MCF 10A (cell line): ENCODE data around the gene DOCK8. TPM values are rescaled to one million over a fixed set of nuclear protein-coding genes. Genes with fewer than 3 reads are reported as not detected.
A peak's percentile ranks its signal among the peaks of the same experiment; 100 is the strongest.

ENCODE experiments used
- BruUV-seq: library from RNA; stranded (reverse); fragments of 400-500 nt; replicated peaks from 2 replicates; lab custom pipeline; 2021; lab: Mats Ljungman, UMichigan
- CTCF ChIA-PET: fragments of 300-600 bp; sonication (Branson Sonifier 250); formaldehyde crosslinking; extraction: SDS; loops from one replicate; lab custom pipeline; 2021; ENCODE audit warnings: antibody characterized with exemption, inconsistent platforms; lab: Yijun Ruan, JAX
- POLR2A ChIA-PET: fragments of 300-600, 350-650 bp; sonication (Branson Sonifier 250); formaldehyde crosslinking; extraction: SDS; loops from one replicate; lab custom pipeline; 2020; ENCODE audit warnings: antibody characterized with exemption, inconsistent platforms; lab: Yijun Ruan, JAX
- DNase-seq: peaks from one replicate; pipeline ENCODE4 v3.0.0-alpha.2; 2018; ENCODE audit not compliant: unreplicated experiment
- H3K27ac Mint-ChIP-seq: one replicate; pipeline ENCODE4 v1.8.0; 2022; ENCODE audit warnings: mild to moderate bottlenecking, low read depth, mixed read lengths; ENCODE audit not compliant: unreplicated experiment
- H3K27me3 Mint-ChIP-seq: one replicate; pipeline ENCODE4 v1.8.0; 2022; ENCODE audit warnings: mixed read lengths; ENCODE audit not compliant: insufficient read depth, unreplicated experiment
- H3K36me3 Mint-ChIP-seq: one replicate; pipeline ENCODE4 v1.8.0; 2022; ENCODE audit warnings: mild to moderate bottlenecking, moderate library complexity, mixed read lengths; ENCODE audit not compliant: insufficient read depth, unreplicated experiment
- H3K4me1 Mint-ChIP-seq: one replicate; pipeline ENCODE4 v1.8.0; 2022; ENCODE audit warnings: mixed read lengths; ENCODE audit not compliant: insufficient read depth, unreplicated experiment
- H3K4me3 Mint-ChIP-seq: one replicate; pipeline ENCODE4 v1.8.0; 2022; ENCODE audit warnings: mild to moderate bottlenecking, moderate library complexity, mixed read lengths; ENCODE audit not compliant: unreplicated experiment
- H3K9me3 Mint-ChIP-seq: one replicate; pipeline ENCODE4 v1.8.0; 2022; ENCODE audit warnings: mixed read lengths; ENCODE audit not compliant: unreplicated experiment
- intact Hi-C: fragments of 100-400 bp; cut with micrococcal nuclease; formaldehyde crosslinking; loops from 2 replicates; pipeline ENCODE4 v1.14.1; 2022
- total RNA-seq: library from RNA; stranded (reverse); gene quantifications from 2 replicates; pipeline ENCODE4 v1.2.3, GENCODE V29; 2022
- TF ChIP-seq, protein P1 (sequence below): fragments of 200-600 bp; IDR thresholded peaks from one replicate; pipeline ENCODE4 v1.8.0; 2022; ENCODE audit warnings: antibody characterized with exemption, mild to moderate bottlenecking; ENCODE audit not compliant: unreplicated experiment

Gene DOCK8
- total RNA-seq, 1 experiment from 2014 or later: 5.2 TPM

DNA sequence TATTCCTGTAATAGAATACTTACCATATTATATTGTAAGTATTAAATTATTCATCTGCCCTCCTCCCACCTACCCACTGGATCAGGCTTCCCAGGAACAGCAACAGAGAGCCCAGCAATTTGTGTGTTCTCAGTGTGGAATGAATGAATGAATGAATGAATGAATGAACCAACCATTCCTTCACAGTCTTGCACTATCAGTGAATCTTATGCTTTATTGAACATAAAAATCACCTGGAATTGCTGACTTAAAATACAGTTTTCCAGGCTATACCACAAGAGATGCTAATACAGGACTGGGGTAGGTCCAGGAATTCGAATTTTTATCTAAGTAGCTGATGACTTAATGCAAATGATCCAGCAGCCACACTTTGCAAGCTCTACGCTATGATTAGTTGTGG lies 51.6 kb downstream of the DOCK8 start:
- intact Hi-C loops: no loop called here

DNA sequence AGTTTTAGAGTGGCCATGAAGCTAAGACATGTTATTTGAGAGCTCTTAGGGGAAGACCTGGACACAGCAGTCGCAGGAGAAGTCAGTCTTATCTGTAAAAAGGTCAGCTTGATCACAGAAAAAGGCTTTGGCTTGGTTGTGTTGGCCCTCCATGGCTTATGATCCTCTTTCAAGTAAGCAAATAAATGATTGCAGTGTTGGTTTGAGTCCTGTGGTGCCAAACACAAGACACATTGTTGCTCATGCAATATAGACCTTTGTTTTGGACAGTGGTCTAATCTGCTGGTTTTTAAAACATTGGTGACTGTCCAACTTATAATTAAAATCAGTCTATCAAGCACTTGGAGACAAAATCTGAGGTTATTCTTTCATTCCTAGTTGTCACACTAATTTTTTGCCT lies 54.0 kb downstream of the DOCK8 start:
- Mint-ChIP-seq H3K9me3 (no peaks in the 10 kb centered on the region), H3K27me3 (peaks cover 4% of the 10 kb centered on the region), H3K4me3 (no peak overlapping the region), H3K4me1 (peaks cover 5% of the 10 kb centered on the region), H3K36me3 (no peaks in the 10 kb centered on the region), H3K27ac (peak overlapping the region; percentile 58)
- POLR2A ChIA-PET: no interaction called here
- CTCF ChIA-PET: no interaction called here
- intact Hi-C loops: no loop called here
- TF ChIP-seq, protein P1, sequence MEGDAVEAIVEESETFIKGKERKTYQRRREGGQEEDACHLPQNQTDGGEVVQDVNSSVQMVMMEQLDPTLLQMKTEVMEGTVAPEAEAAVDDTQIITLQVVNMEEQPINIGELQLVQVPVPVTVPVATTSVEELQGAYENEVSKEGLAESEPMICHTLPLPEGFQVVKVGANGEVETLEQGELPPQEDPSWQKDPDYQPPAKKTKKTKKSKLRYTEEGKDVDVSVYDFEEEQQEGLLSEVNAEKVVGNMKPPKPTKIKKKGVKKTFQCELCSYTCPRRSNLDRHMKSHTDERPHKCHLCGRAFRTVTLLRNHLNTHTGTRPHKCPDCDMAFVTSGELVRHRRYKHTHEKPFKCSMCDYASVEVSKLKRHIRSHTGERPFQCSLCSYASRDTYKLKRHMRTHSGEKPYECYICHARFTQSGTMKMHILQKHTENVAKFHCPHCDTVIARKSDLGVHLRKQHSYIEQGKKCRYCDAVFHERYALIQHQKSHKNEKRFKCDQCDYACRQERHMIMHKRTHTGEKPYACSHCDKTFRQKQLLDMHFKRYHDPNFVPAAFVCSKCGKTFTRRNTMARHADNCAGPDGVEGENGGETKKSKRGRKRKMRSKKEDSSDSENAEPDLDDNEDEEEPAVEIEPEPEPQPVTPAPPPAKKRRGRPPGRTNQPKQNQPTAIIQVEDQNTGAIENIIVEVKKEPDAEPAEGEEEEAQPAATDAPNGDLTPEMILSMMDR: no peak
- BruUV-seq: no TSS peak
- DNase-seq: no peak

More for the DNA sequence above, 51.6 kb downstream of the DOCK8 start:
- no TSS peak for BruUV-seq
- Mint-ChIP-seq H3K36me3 (no peaks in the 10 kb centered on the region), H3K9me3 (no peaks in the 10 kb centered on the region), H3K4me1 (no peaks in the 10 kb centered on the region), H3K4me3 (no peak overlapping the region), H3K27me3 (peaks cover 15% of the 10 kb centered on the region), H3K27ac (no peak overlapping the region)
- DNase-seq: no peak
- ChIA-PET CTCF (interaction anchor here (0.7 kb wide), 1 partner anchor 24 kb away, joined by 4 read pairs; no protein-coding TSS in a partner anchor), POLR2A (no interaction called here)
- TF ChIP-seq, protein P1: no peak

DNA sequence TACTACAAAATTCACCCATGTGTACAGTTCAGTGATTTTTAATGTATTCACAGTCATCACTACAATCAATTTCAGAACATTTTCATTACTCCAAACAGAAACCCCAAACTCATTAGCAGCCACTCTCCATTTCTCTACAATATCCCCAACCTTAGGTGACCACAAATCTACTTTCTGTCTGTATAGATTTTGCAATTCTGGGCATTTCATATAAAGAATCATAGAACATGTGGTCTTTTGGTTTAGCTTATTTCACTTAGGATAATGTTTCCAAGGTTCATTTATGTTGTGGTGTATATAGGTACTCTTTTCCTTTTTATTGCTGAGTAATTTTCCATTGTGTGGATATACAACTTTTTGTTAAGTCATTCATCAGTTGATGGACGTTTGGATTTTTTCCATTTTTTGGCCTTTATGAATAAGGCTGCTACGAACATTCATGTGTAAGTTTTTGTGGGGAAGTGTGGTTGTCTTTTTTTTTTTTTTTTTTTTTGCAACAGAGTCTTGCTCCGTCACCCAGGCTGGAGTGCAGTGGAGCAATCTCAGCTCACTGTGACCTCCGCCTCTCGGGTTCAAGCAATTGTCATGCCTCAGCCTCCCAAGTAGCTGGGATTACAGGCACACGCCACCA lies 54.5 kb downstream of the DOCK8 start:
- Mint-ChIP-seq H3K27ac (peak overlapping the region; percentile 58), H3K4me1 (peaks cover 5% of the 10 kb centered on the region), H3K27me3 (no peaks in the 10 kb centered on the region), H3K4me3 (no peak overlapping the region), H3K36me3 (no peaks in the 10 kb centered on the region), H3K9me3 (no peaks in the 10 kb centered on the region)
- no TSS peak for BruUV-seq
- DNase-seq: no peak
- CTCF ChIA-PET: no interaction called here
- intact Hi-C loops: no loop called here
- POLR2A ChIA-PET: no interaction called here
- TF ChIP-seq, protein P1: no peak

DNA sequence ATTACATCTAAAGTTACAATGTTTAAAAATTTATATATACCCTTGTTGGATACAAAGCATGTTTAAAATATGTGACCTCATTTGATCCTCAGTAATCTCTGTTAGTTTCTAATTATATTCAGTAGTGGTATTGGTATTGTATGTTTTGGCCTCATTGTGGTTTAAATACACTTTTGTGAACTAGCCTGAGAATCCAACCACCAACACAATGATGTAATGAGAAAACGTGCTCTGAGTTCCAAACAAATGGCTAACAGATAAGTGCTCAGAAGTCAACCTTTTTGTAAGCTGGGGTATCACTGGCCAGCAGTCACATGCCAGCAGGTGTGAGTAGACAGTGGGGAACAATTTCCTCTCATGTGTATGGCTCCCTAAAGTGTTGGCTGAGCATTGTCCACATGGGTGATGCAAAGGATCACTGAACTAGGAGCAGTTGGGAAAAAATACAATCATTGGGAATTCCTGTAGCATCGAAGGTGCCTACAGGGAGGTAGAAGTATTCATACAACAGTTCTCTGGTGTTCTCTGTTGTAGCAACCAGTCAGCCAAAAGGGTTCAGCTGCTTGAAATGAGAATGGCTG lies 56.1 kb downstream of the DOCK8 start:
- DNase-seq: no peak
- POLR2A ChIA-PET: no interaction called here
- Mint-ChIP-seq H3K36me3 (no peaks in the 10 kb centered on the region), H3K27ac (no peak overlapping the region), H3K4me1 (peaks cover 5% of the 10 kb centered on the region), H3K27me3 (no peaks in the 10 kb centered on the region), H3K9me3 (no peaks in the 10 kb centered on the region), H3K4me3 (no peak overlapping the region)
- BruUV-seq: no TSS peak
- TF ChIP-seq, protein P1: no peak
- intact Hi-C loops: no loop called here
- CTCF ChIA-PET: interaction anchor here (0.5 kb wide), 1 partner anchor 34 kb away, joined by 3 read pairs; no protein-coding TSS in a partner anchor
